ENCODE data around the gene VKORC1L1. TPM values are rescaled to one million over a fixed set of nuclear protein-coding genes. Genes with fewer than 3 reads are reported as not detected.
A peak's percentile ranks its signal among the peaks of the same experiment; 100 is the strongest.

The VKORC1L1 gene
- total and polyA plus RNA-seq, 9 of the 15 experiments (the other 6 are each of a cell fraction or from before 2014, with no cell fraction given): 6.8 to 36.5 (median 19.3) TPM

- peak; percentile 78 for TF ChIP-seq KDM5B (IDR thresholded peaks at IDR 0.05; ENCODE audit: insufficient replicate concordance, low read depth, low read length)
- TF ChIP-seq WHSC1 (IDR thresholded peaks at IDR 0.05; ENCODE audit: low read length): no peak
- peak; percentile 76 for TF ChIP-seq CHAMP1 (IDR thresholded peaks at IDR 0.05)
- TF ChIP-seq RFX5 (IDR thresholded peaks at IDR 0.05; ENCODE audit: low read depth, low read length): no peak
- peak; percentile 30; the same call in 1 of the 2 replicates for TF ChIP-seq GATAD2A (IDR thresholded peaks at IDR 0.05)
- peak; percentile 94 for TF ChIP-seq KLF1 (tag; IDR thresholded peaks at IDR 0.05)
- 0 out of 2 replicates have a peak, but pooled peaks have one; percentile 56 for TF ChIP-seq SRSF1 (IDR thresholded peaks at IDR 0.05; ENCODE audit: low read depth, low read length)
- no peak for TF ChIP-seq ZNF551 (CRISPR knock-in tag; IDR thresholded peaks at IDR 0.05)
- TF ChIP-seq POLR2H (tag; IDR thresholded peaks at IDR 0.05; ENCODE audit: low read depth): no peak; the same call in 1 of the 2 replicates
- no peak for TF ChIP-seq HMBOX1 (IDR thresholded peaks at IDR 0.05)
- peak; percentile 86; the same call in 1 of the 2 replicates for TF ChIP-seq CBX1 (IDR thresholded peaks at IDR 0.05; ENCODE audit: low read depth)
- no peak for TF ChIP-seq NFATC3 (IDR thresholded peaks at IDR 0.05)
- TF ChIP-seq TEAD1 (CRISPR knock-in tag; IDR thresholded peaks at IDR 0.05): peak in 1 of 2 experiments; percentile 93; a peak in 3 of 4 replicates
- TF ChIP-seq C11orf30 (IDR thresholded peaks at IDR 0.05; ENCODE audit: low read depth): peak; percentile 81
- TF ChIP-seq TAF9B (IDR thresholded peaks at IDR 0.05; ENCODE audit: partially characterized antibody): peak; percentile 80
- no peak for TF ChIP-seq SNIP1 (IDR thresholded peaks at IDR 0.05; ENCODE audit: low read depth)
- peak; percentile 80 for TF ChIP-seq POLR2AphosphoS5 (IDR thresholded peaks at IDR 0.05; ENCODE audit: control insufficient read depth, insufficient read depth, low read depth, low read length)
- no peak for TF ChIP-seq ZNF589 (CRISPR knock-in tag; IDR thresholded peaks at IDR 0.05; ENCODE audit: low read depth)
- no peak for TF ChIP-seq RBM17 (IDR thresholded peaks at IDR 0.05; ENCODE audit: borderline replicate concordance, low read depth, low read length)
- peak; percentile 99 for TF ChIP-seq CXXC5 (CRISPR knock-in tag; IDR thresholded peaks at IDR 0.05)
- peak; percentile 90 for TF ChIP-seq NEUROD1 (IDR thresholded peaks at IDR 0.05; ENCODE audit: borderline replicate concordance, low read depth, low read length, partially characterized antibody)
Observed at GRCh38 chr7:65981965-65982792, 109.3 kb downstream of the VKORC1L1 start, which contains the start of gene GUSB (continued).
